DMS 273 (cell line): ENCODE data around the gene SPAG16.

Experiments
- DNase-seq: peaks from one replicate; lab custom pipeline; 2025; ENCODE audit not compliant: unreplicated experiment; lab: John Stamatoyannopoulos, UW

The SPAG16 gene

GRCh38 chr2:214064471-214064870 is 780.2 kb downstream of the SPAG16 start:
- DNase-seq, result no peak

DNA sequence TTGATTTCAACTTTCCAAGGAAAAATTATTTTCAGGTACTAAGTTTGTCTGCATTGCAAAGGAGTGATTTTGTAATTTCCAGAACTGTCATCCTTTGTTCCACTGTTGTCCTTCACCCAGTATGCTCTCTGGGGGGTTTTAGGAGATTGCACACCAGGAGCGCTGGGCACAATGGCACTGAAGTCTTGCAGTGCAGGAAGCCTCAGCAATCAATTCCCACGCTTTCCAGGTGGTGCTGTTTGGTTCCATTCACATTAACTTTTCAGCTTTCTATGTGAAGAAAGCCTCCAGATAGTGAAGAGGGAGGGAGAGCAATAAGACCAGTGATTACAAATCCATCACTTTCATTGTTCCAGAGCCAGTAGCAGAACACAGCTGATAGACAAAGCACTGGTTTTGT is 782.6 kb downstream of the SPAG16 start:
- DNase-seq, result no peak

- DNase-seq, result peak; percentile 45
Observed at GRCh38 chr2:214069254-214069653, 785.0 kb downstream of the SPAG16 start.

GRCh38 chr2:214075456-214075855 is 791.2 kb downstream of the SPAG16 start:
- no peak for DNase-seq

DNA sequence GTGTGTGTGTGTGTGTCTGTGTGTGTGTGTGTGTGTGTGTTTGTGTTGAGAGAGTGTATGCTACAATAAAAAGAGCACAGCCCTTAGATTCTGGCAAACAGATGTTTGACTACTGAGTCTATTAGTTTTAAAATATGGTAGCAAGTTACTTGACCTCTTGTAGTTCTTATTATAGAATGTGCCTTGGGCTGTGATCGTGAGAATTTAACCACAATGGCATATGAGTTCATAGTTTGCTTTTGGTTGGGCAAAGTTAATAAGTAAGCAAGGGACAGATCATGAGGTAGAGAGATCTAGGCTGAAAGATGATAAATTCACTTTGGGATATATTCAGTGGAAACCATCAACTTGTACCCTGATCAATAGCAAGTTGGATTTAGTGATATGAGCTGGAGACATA is 792.3 kb downstream of the SPAG16 start:
- DNase-seq, result no peak

GRCh38 chr2:214077727-214078126 is 793.5 kb downstream of the SPAG16 start:
- no peak for DNase-seq

GRCh38 chr2:214079032-214079431 is 794.8 kb downstream of the SPAG16 start:
- no peak for DNase-seq

- DNase-seq, result peak; percentile 72
Observed at GRCh38 chr2:214088536-214088935, 804.3 kb downstream of the SPAG16 start.

DNA sequence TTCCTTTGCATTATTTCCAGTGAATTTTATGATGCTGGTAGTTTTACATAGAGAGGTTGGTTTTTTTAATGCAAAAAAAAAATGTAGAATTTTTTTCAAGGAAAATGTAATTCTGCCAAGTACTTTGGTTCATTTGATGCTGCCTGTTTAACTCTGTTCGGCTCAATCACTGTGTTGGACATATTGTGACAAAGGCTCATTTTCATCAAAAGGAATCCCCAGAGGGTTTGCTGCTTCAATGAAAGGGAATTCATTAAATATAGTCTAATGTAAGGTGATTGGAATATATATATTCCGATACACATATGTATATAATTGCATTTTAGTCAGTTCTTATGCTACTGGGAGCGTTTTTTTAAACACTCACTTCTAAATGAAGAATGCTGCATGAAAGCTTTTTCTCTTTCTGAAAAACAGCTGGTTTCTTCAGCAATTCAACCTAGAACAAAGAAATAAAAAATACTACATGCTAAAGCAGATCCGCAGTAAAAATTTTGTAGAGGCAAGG is 812.0 kb downstream of the SPAG16 start:
- DNase-seq, result no peak

DNA sequence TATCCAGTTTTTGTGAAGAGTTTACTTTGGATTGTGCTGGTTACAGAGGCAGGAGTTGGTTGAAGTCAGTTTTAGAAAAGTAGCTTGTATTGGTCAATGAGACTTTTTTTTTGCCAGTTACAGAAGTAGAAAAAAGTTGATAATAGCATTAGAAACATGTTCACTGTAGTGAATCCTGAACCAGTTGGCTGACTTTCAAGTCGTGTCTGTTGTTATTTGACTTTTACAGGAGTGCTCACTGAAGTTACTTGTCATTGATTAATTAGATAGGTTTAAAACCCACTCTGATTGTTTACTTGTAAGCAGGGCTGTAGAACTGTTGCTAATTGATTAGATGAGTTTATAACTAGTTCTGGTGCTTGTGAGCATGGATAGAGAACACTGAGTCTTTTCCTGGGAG is 814.5 kb downstream of the SPAG16 start:
- DNase-seq, result no peak

DNA sequence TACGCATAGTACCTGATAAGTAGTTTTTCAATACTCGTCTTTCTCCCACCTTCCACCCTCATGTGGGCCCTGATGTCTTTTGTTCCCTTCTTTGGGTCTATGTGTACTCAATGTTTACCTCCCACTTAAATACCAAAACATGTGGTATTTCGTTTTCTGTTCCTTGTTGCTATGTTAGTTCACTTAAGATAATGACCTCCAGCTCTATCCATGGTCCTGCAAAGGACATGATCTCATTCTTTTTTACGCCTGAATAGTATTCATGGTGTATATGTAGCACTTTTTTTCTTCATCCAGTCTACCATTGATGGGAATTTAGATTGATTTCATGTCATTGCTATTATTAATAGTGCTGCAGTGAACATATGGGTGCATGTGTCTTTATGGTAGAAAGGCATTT is 816.2 kb downstream of the SPAG16 start:
- no peak for DNase-seq

DNA sequence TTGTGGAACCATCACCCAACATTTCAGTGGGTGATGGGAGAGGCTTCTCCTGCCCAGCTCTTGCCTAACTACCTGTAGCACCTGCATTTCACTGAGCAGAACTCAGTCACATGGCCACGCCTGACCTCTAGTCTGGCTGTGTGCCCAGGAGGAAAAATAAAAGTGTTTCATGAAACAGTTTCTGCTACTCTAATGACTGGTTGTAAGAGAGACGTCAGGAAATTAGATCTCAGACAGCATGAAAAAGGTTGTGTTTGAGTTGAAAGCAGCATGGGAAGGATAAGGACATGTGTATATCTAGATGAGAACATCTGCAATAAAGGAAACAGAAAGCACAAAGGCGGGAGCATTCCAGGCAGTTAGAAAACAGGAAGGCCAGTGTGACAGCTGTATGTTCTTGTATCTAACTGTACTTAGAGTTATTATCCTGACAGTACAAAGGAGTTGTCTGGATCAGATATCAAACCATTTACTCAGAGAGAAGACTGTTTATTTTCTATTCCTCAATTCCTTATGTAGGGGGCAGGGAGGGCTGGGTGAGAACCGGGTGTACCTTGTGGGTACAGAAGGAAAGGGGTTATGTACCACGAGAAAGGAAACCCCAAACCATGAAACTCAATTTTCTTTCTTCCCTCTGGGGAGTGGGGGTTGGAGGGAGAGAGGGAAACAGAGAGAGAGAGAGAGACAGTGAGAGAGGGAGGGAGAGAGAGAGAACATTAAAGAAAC is 819.2 kb downstream of the SPAG16 start:
- DNase-seq, result peak; percentile 37

DNA sequence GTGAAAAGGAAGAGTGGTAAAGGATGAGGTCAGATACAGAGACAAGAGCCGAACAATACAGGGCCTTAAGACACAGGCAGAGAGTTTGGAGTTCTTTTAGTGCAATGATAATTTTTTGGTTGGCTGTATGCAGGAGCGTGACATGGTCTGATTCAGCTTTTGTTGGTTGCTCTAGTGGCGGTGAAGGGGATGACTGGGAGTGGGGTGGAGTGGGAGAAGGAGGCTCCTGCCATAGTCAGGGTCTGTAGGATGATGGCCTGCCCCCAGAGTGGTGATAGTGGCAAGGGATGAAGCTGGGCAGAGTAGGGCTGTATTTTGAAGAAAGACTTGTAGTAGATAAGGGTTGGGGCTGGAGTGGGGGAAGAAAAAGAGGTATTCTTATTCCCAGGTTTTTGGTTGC is 820.0 kb downstream of the SPAG16 start:
- peak; percentile 7 for DNase-seq

- DNase-seq, result no peak
Observed at GRCh38 chr2:214104967-214105366, 820.7 kb downstream of the SPAG16 start.

- DNase-seq, result no peak
Observed at GRCh38 chr2:214107726-214108125, 823.5 kb downstream of the SPAG16 start.

DNA sequence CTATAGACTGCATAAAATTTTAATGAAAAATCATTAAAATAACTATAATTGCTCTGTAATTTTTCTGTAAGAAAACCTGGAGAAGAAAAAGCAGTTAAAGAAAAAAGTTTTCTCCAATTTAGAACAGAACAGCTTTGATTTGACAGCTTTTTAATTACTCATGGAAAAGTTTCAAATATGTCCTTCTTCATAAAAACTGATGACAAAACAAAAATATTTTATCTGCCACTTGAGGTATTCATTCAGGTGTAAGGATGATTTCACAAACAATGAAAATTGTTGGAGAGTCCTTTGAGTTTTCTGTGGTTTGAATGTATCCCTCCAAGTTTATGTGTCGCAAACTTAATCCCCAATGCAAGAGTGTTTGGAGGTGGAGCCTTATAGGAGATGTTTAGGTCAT is 824.3 kb downstream of the SPAG16 start:
- DNase-seq, result no peak

DNA sequence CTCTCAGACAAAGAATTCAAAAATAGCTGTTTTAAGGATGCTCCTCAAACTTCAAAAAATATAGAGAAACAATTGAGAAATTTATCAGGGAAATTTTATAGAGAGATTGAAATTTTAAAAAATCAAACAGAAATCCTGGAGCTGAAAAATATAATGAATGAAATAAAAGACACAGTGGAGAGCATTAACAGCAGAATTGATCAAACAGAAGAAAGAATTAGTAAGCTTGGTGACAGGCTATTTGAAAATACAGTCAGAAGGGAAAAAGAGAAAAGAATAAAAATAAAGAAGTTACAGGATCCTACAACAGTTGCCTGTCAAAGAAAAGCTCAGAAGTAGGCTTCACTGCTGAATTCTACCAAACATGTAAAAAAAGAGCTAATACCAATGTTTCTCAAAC is 832.8 kb downstream of the SPAG16 start:
- DNase-seq, result no peak

- no peak for DNase-seq
Observed at GRCh38 chr2:214126135-214126534, 841.9 kb downstream of the SPAG16 start.

- no peak for DNase-seq
Observed at GRCh38 chr2:214127170-214127569, 842.9 kb downstream of the SPAG16 start.

DNA sequence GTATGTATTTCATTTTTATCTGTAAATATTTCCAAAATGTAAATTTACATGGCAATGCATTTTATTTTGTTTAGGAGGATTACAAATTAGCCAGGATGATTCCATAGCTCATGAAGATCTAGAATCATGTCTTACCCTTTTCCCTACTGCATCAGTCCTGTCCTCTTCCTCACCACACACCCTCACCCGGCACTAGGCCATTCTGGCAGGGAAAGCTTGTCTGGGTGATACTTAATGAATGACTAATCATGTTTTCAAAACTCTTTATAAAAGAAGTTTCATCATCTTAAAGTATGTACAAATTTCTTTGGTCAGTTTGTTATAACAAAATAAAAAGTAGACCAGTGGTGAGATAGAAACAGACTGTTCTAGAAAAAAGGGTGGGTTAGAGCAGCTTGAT is 843.3 kb downstream of the SPAG16 start:
- peak; percentile 2 for DNase-seq

- DNase-seq, result no peak
Observed at GRCh38 chr2:214128040-214128439, 843.8 kb downstream of the SPAG16 start.

DNA sequence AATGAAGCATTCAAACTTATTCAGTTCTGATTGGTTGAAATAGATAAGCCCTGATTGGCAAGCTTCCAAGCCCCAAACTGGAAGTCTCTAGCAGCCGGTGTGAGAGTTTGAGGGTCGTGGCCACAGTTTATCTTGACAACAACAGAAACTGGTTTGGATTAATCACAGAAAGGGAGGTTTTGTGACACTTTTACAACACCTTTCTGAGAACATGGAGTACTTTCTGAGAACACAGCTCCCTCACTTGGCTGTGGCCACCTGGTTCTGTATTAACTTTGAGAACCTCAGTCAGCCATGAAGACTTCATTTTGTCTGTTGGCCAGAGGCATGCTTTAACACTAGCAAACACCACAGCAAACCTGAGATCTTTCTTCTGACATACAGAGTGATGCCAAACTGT is 845.9 kb downstream of the SPAG16 start:
- DNase-seq, result no peak

- DNase-seq, result no peak
Observed at GRCh38 chr2:214135966-214136365, 851.7 kb downstream of the SPAG16 start.
